Neural progenitor cell (in vitro differentiated cells): ENCODE results near the gene SRBD1. TPM values are rescaled to one million over a fixed set of nuclear protein-coding genes. Genes with fewer than 3 reads are reported as not detected.

Experiments
- DNase-seq: peaks from one replicate; pipeline ENCODE4 v3.0.0-alpha.2; 2016; ENCODE audit warnings: low spot score
- H2AFZ ChIP-seq: fragments of 200-600 bp; sonication (generic); replicated peaks from 2 replicates; pipeline ENCODE4 v1.6.1; 2016; ENCODE audit warnings: antibody characterized with exemption
- H3F3A ChIP-seq: fragments of 200-600 bp; sonication (generic); 2 replicates; pipeline ENCODE4 v1.6.1; 2016; ENCODE audit warnings: antibody characterized with exemption, low read depth
- H3K27ac ChIP-seq: fragments of 200-600 bp; sonication (generic); 2 replicates; pipeline ENCODE4 v1.5.1; 2016; ENCODE audit warnings: mild to moderate bottlenecking
- H3K27me3 ChIP-seq: fragments of 200-600 bp; sonication (generic); 2 replicates; pipeline ENCODE4 v1.6.1; 2016; ENCODE audit warnings: mild to moderate bottlenecking, moderate library complexity
- H3K36me3 ChIP-seq: fragments of 200-600 bp; sonication (generic); 2 replicates; pipeline ENCODE4 v1.5.1; 2016
- H3K4me1 ChIP-seq: fragments of 200-600 bp; sonication (generic); 2 replicates; pipeline ENCODE4 v1.6.1; 2016; ENCODE audit warnings: mixed run types
- H3K4me2 ChIP-seq: fragments of 200-600 bp; sonication (generic); 2 replicates; pipeline ENCODE4 v1.6.1; 2016
- H3K4me3 ChIP-seq: fragments of 200-600 bp; sonication (generic); 2 replicates; pipeline ENCODE4 v1.5.1; 2016
- H3K79me2 ChIP-seq: fragments of 200-600 bp; sonication (generic); 2 replicates; pipeline ENCODE4 v1.6.1; 2016; ENCODE audit warnings: low read depth
- H3K9ac ChIP-seq: fragments of 200-600 bp; sonication (generic); 2 replicates; pipeline ENCODE4 v1.6.1; 2016
- H3K9me3 ChIP-seq: fragments of 200-600 bp; sonication (generic); 2 replicates; pipeline ENCODE4 v1.5.1; 2016; ENCODE audit warnings: low read depth
- H4K20me1 ChIP-seq: fragments of 200-600 bp; sonication (generic); 2 replicates; pipeline ENCODE4 v1.6.1; 2016; ENCODE audit warnings: low read depth
- H3K27ac Mint-ChIP-seq: 3 replicates; pipeline ENCODE4 v1.8.0; 2021; ENCODE audit warnings: mixed read lengths
- H3K27me3 Mint-ChIP-seq: 2 replicates; pipeline ENCODE4 v1.8.0; 2022; ENCODE audit warnings: low read depth, mild to moderate bottlenecking, inconsistent platforms, moderate library complexity, mixed read lengths; ENCODE audit not compliant: insufficient read depth
- H3K36me3 Mint-ChIP-seq: 3 replicates; pipeline ENCODE4 v1.8.0; 2021; ENCODE audit warnings: mixed read lengths
- H3K4me1 Mint-ChIP-seq: 3 replicates; pipeline ENCODE4 v1.8.0; 2021; ENCODE audit warnings: mixed read lengths
- H3K4me3 Mint-ChIP-seq: 3 replicates; pipeline ENCODE4 v1.8.0; 2021; ENCODE audit warnings: mild to moderate bottlenecking, moderate library complexity, mixed read lengths
- H3K9me3 Mint-ChIP-seq: 3 replicates; pipeline ENCODE4 v1.8.0; 2020; ENCODE audit warnings: mixed read lengths
- CTCF ChIP-seq: fragments of 200-600 bp; sonication (generic); IDR thresholded peaks from 2 replicates; pipeline ENCODE4 v1.5.1; 2017; ENCODE audit warnings: antibody characterized with exemption, mild to moderate bottlenecking
- EZH2 ChIP-seq: fragments of 200-600 bp; sonication (generic); IDR thresholded peaks from 2 replicates; pipeline ENCODE4 v1.6.1; 2017; ENCODE audit warnings: antibody characterized with exemption, mild to moderate bottlenecking, moderate library complexity
- EZH2phosphoT487 ChIP-seq: fragments of 200-600 bp; sonication (generic); IDR thresholded peaks from 2 replicates; pipeline ENCODE4 v1.6.1; 2017; ENCODE audit warnings: antibody characterized with exemption
- total RNA-seq: library from RNA; depleted of rRNA; stranded (reverse); fragments of >200 nt; gene quantifications from 2 replicates; pipeline ENCODE4 v1.2.3, GENCODE V29; 2015; ENCODE audit warnings: low replicate concordance

Gene SRBD1, protein sequence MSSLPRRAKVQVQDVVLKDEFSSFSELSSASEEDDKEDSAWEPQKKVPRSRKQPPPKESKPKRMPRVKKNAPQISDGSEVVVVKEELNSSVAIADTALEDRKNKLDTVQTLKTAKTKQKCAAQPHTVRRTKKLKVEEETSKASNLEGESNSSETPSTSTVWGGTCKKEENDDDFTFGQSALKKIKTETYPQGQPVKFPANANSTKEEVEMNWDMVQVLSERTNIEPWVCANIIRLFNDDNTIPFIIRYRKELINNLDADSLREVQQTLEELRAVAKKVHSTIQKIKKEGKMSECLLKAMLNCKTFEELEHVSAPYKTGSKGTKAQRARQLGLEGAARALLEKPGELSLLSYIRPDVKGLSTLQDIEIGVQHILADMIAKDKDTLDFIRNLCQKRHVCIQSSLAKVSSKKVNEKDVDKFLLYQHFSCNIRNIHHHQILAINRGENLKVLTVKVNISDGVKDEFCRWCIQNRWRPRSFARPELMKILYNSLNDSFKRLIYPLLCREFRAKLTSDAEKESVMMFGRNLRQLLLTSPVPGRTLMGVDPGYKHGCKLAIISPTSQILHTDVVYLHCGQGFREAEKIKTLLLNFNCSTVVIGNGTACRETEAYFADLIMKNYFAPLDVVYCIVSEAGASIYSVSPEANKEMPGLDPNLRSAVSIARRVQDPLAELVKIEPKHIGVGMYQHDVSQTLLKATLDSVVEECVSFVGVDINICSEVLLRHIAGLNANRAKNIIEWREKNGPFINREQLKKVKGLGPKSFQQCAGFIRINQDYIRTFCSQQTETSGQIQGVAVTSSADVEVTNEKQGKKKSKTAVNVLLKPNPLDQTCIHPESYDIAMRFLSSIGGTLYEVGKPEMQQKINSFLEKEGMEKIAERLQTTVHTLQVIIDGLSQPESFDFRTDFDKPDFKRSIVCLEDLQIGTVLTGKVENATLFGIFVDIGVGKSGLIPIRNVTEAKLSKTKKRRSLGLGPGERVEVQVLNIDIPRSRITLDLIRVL
- 29.9 and 37.2 TPM in 2 replicates for total RNA-seq

DNA sequence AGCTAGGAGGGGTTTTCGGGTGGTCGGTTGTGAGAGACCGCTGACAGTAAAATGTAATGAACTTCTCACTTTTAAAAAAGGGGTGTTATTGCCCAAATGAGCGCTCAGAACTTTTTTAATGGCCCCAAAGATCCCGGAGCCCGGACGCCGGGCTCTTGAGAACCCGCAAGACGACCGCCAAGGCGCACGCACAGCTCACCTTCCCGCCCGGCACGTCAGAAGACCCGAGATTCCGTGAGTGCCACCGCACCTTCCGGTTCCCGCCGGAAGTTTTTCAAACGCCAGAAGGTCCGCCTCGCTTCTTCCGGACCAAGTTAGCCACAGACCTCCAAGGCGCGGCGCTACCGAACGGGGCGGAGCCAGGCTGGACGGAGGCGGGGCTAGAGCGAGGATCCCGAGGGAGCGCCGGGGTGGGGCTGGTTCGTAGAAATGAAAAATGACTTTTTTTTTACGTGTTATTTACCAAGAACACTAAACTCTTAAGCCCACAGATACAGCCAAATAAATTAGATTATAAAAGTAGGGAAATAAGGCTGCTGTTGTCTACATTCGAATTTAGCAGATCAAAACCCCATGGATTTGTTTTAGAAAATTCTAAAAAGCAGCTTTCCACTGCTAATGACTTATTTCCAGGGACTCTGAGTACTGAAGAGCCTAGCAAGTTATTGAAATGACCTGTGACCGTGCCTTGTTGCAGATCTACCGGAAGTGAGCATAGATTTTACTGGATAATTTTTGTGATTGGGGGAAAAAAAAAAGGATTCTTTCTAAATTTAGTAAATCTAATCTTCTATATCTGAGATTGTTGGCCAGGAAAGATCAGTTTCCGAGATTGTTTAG lies at the start of gene SRBD1:
Gene SRBD1 (minus strand): TSS at position 248 of the 840 bp plus-strand sequence. CDS start 5,826 bp downstream, outside the sequence.
- DNase-seq = peak; percentile 95
- H3F3A ChIP-seq = peaks cover 8% of the 10 kb centered on the region
- no peak for TF ChIP-seq EZH2phosphoT487
- no peak for TF ChIP-seq CTCF
- TF ChIP-seq EZH2 = no peak
- H3K4me2 ChIP-seq = peak within 1 kb of the TSS; percentile 75
- H3K9me3 ChIP-seq = no peaks in the 10 kb centered on the region
- H3K36me3 ChIP-seq = no peaks in the 10 kb centered on the region
- no peaks in the 10 kb centered on the region for H3K36me3 Mint-ChIP-seq
- no peak within 1 kb of the TSS for H3K27ac ChIP-seq
- H3K4me1 Mint-ChIP-seq = peaks cover 12% of the 10 kb centered on the region
- H3K27ac Mint-ChIP-seq = peak within 1 kb of the TSS; percentile 55
- H3K4me3 ChIP-seq = peak within 1 kb of the TSS; percentile 73
- no peaks in the 10 kb centered on the region for H4K20me1 ChIP-seq
- H2AFZ ChIP-seq = peak within 1 kb of the TSS; percentile 98
- H3K79me2 ChIP-seq = peaks cover 41% of the 10 kb centered on the region
- no peak within 1 kb of the TSS for H3K9ac ChIP-seq
- no peaks in the 10 kb centered on the region for H3K9me3 Mint-ChIP-seq
- H3K4me3 Mint-ChIP-seq = peak within 1 kb of the TSS; percentile 98
- no peaks in the 10 kb centered on the region for H3K27me3 ChIP-seq
- H3K4me1 ChIP-seq = peaks cover 4% of the 10 kb centered on the region
- no peaks in the 10 kb centered on the region for H3K27me3 Mint-ChIP-seq

DNA sequence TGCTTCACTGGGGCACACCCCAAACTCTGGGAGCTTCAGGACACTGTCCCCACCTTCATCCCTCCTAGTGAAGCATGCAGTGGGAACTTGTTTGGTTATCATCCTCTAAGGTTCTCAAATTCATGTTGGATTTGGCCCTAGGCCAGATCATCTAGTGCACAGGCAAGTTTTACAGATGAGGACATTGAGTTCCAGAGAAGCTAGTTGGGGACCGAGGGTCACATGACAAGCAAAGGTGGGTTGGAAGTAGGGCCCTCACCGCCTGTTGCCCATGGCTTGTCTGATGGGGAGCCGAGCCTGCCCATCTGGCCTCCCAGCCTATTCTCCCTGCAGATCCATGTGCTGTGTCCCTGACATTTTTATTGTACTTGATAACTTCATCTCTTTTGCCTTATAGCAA lies 43.2 kb upstream of the SRBD1 start:
- Histone ChIP-seq H2AFZ (no peak overlapping the region), H3K9me3 (no peaks in the 10 kb centered on the region), H3F3A (peaks cover 21% of the 10 kb centered on the region), H3K27me3 (peaks cover 58% of the 10 kb centered on the region), H3K4me1 (peaks cover 12% of the 10 kb centered on the region), H4K20me1 (peaks cover 5% of the 10 kb centered on the region), H3K4me2 (no peak overlapping the region), H3K27ac (no peak overlapping the region), H3K79me2 (no peaks in the 10 kb centered on the region), H3K36me3 (no peaks in the 10 kb centered on the region), H3K4me3 (no peak overlapping the region), H3K9ac (no peak overlapping the region)
- no peak for TF ChIP-seq EZH2
- no peak for TF ChIP-seq EZH2phosphoT487
- TF ChIP-seq CTCF = no peak
- Mint-ChIP-seq H3K27ac (no peak overlapping the region), H3K4me3 (peak overlapping the region; percentile 69), H3K27me3 (peaks cover 16% of the 10 kb centered on the region), H3K36me3 (peaks cover 2% of the 10 kb centered on the region), H3K4me1 (peaks cover 25% of the 10 kb centered on the region), H3K9me3 (no peaks in the 10 kb centered on the region)
- no peak for DNase-seq
